PC-3 (cell line): ENCODE results near the gene CDC42EP3. TPM values are rescaled to one million over a fixed set of nuclear protein-coding genes. Genes with fewer than 3 reads are reported as not detected.

ENCODE experiments used
- ATAC-seq: fragments of 200-7000 bp; cut with Tn5 transposase; 2 replicates; pipeline ENCODE4 v1.9.1; 2020; ENCODE audit warnings: mild to moderate bottlenecking, moderate library complexity
- BruUV-seq: library from RNA; stranded (reverse); fragments of 400-500 nt; replicated peaks from 2 replicates; lab custom pipeline; 2021; lab: Mats Ljungman, UMichigan
- CTCF ChIA-PET: fragments of 300-600 bp; sonication (Branson Sonifier 250); formaldehyde crosslinking; loops from one replicate; lab custom pipeline; 2022; ENCODE audit warnings: antibody characterized with exemption; lab: Charles Lee
- POLR2A ChIA-PET: fragments of 300-600 bp; sonication (Branson Sonifier 250); formaldehyde crosslinking; loops from one replicate; lab custom pipeline; 2022; ENCODE audit warnings: antibody characterized with exemption; ENCODE audit not compliant: unreplicated experiment; lab: Charles Lee
- DNase-seq: peaks from one replicate; pipeline ENCODE4 v3.0.0-alpha.2; 2015
- H2AFZ ChIP-seq: fragments of 300-600 bp; sonication (generic); 2 replicates; pipeline ENCODE4 v1.6.0; 2016; ENCODE audit warnings: antibody characterized with exemption, low read length
- H3F3A ChIP-seq: fragments of 300-600 bp; sonication (generic); one replicate; pipeline ENCODE4 v1.6.0; 2017; ENCODE audit warnings: antibody characterized with exemption, low read length, control low read depth, mild to moderate bottlenecking; ENCODE audit not compliant: unreplicated experiment
- H3K27ac ChIP-seq: fragments of 300-600 bp; sonication (generic); 2 replicates; pipeline ENCODE4 v1.5.1; 2016; ENCODE audit warnings: mild to moderate bottlenecking, low read length
- H3K27me3 ChIP-seq: fragments of 300-600 bp; sonication (generic); 2 replicates; pipeline ENCODE4 v1.6.1; 2016; ENCODE audit warnings: low read length, mixed read lengths
- H3K36me3 ChIP-seq: fragments of 300-600 bp; sonication (generic); 2 replicates; pipeline ENCODE4 v1.6.1; 2016; ENCODE audit warnings: low read depth, mixed run types, low read length, mixed read lengths
- H3K4me1 ChIP-seq: fragments of 300-600 bp; sonication (generic); 2 replicates; pipeline ENCODE4 v1.5.1; 2016; ENCODE audit warnings: low read length; ENCODE audit not compliant: insufficient read depth
- H3K4me2 ChIP-seq: fragments of 300-600 bp; sonication (generic); 2 replicates; pipeline ENCODE4 v1.6.0; 2016; ENCODE audit warnings: low read length
- H3K4me3 ChIP-seq: fragments of 300-600 bp; sonication (generic); 2 replicates; pipeline ENCODE4 v1.5.1; 2016; ENCODE audit warnings: mild to moderate bottlenecking, low read length, mixed read lengths
- H3K79me2 ChIP-seq: fragments of 300-600 bp; sonication (generic); 2 replicates; pipeline ENCODE4 v1.6.1; 2017; ENCODE audit warnings: low read length, mixed read lengths
- H3K9ac ChIP-seq: fragments of 300-600 bp; sonication (generic); 2 replicates; pipeline ENCODE4 v1.6.0; 2016; ENCODE audit warnings: mild to moderate bottlenecking, low read length
- H3K9me2 ChIP-seq: fragments of 300-600 bp; sonication (generic); replicated peaks from 2 replicates; pipeline ENCODE4 v1.6.1; 2016; ENCODE audit warnings: mixed run types, low read length, mixed read lengths
- H3K9me3 ChIP-seq: fragments of 300-600 bp; sonication (generic); 2 replicates; pipeline ENCODE4 v1.6.1; 2016; ENCODE audit warnings: low read length, mixed read lengths
- H4K20me1 ChIP-seq: fragments of 300-600 bp; sonication (generic); 2 replicates; pipeline ENCODE4 v1.6.1; 2016; ENCODE audit warnings: low read length, mixed read lengths
- CTCF ChIP-seq: fragments of 300-600 bp; sonication (generic); conservative IDR thresholded peaks from 2 replicates; pipeline ENCODE4 v1.5.1; 2017; ENCODE audit warnings: antibody characterized with exemption, low read depth, mild to moderate bottlenecking, low read length
- EZH2 ChIP-seq: fragments of 300-600 bp; sonication (generic); IDR thresholded peaks from one replicate; pipeline ENCODE4 v1.6.1; 2017; ENCODE audit warnings: antibody characterized with exemption, mild to moderate bottlenecking, low read length; ENCODE audit not compliant: unreplicated experiment
- EZH2phosphoT487 ChIP-seq: fragments of 300-600 bp; sonication (generic); IDR thresholded peaks from 2 replicates; pipeline ENCODE4 v1.6.1; 2018; ENCODE audit warnings: mild to moderate bottlenecking, antibody characterized with exemption, low read length, borderline replicate concordance
- intact Hi-C: fragments of 100-400 bp; cut with micrococcal nuclease; formaldehyde crosslinking; loops from 2 replicates; pipeline ENCODE4 v1.9.0; 2023
- total RNA-seq: library from RNA; depleted of rRNA; stranded (reverse); fragments of >200 nt; gene quantifications from 2 replicates; pipeline ENCODE4 v1.2.3, GENCODE V29; 2014

Gene CDC42EP3
- total RNA-seq, 1 experiment from 2014 or later, result 28.4 TPM

- Histone ChIP-seq H3K79me2 (no peaks in the 10 kb centered on the region), H3K27me3 (no peaks in the 10 kb centered on the region), H3K4me2 (no peak overlapping the region), H2AFZ (no peak overlapping the region), H3K27ac (no peak overlapping the region), H3F3A (no peaks in the 10 kb centered on the region), H3K9ac (no peak overlapping the region), H3K36me3 (no peaks in the 10 kb centered on the region), H3K9me2 (no peaks in the 10 kb centered on the region), H3K9me3 (no peaks in the 10 kb centered on the region), H3K4me3 (no peak overlapping the region), H4K20me1 (no peaks in the 10 kb centered on the region), H3K4me1 (no peaks in the 10 kb centered on the region)
- TF ChIP-seq EZH2phosphoT487 (no peak), CTCF (no peak), EZH2 (no peak)
- CTCF ChIA-PET, result interaction anchor here (0.6 kb wide), 1 partner anchor 24 kb away, joined by 3 read pairs; no protein-coding TSS in a partner anchor
- intact Hi-C loops, result no loop called here
- DNase-seq (no peak), ATAC-seq (no peak)
- POLR2A ChIA-PET, result no interaction called here
- BruUV-seq, result no TSS peak
Measured at GRCh38 chr2:37636381-37637066, 34.9 kb downstream of the CDC42EP3 start.

- Histone ChIP-seq H3F3A (no peaks in the 10 kb centered on the region), H3K27me3 (no peaks in the 10 kb centered on the region), H3K4me3 (no peak overlapping the region), H3K9me3 (no peaks in the 10 kb centered on the region), H2AFZ (no peak overlapping the region), H3K36me3 (no peaks in the 10 kb centered on the region), H4K20me1 (no peaks in the 10 kb centered on the region), H3K4me1 (no peaks in the 10 kb centered on the region), H3K9me2 (no peaks in the 10 kb centered on the region), H3K27ac (no peak overlapping the region), H3K9ac (no peak overlapping the region), H3K79me2 (no peaks in the 10 kb centered on the region), H3K4me2 (no peak overlapping the region)
- no peak for TF ChIP-seq CTCF
- TF ChIP-seq EZH2phosphoT487, result no peak
- no peak for TF ChIP-seq EZH2
- ChIA-PET CTCF (no interaction called here), POLR2A (no interaction called here)
- DNase-seq, result peak; percentile 16
- no TSS peak for BruUV-seq
- ATAC-seq, result no peak
- intact Hi-C loops, result no loop called here
Measured at GRCh38 chr2:37635504-37636380, 35.7 kb downstream of the CDC42EP3 start.
